ENCODE measurements around the gene TCF12. TPM values are rescaled to one million over a fixed set of nuclear protein-coding genes. Genes with fewer than 3 reads are reported as not detected.

TCF12 gene
- total RNA-seq, 1 donor from 2014 or later = 164 TPM

- Mint-ChIP-seq H3K4me3 (ENCODE audit: unreplicated experiment) (no peak overlapping the region), H3K27me3 (ENCODE audit: unreplicated experiment) (no peaks in the 10 kb centered on the region), H3K9me3 (ENCODE audit: unreplicated experiment) (no peaks in the 10 kb centered on the region), H3K36me3 (ENCODE audit: unreplicated experiment) (peaks cover 18% of the 10 kb centered on the region), H3K4me1 (ENCODE audit: unreplicated experiment) (peaks cover 33% of the 10 kb centered on the region), H3K27ac (ENCODE audit: unreplicated experiment) (no peak overlapping the region)
- no peak for DNase-seq (ENCODE audit: extremely low spot score, unreplicated experiment)
- TF ChIP-seq, protein P1, sequence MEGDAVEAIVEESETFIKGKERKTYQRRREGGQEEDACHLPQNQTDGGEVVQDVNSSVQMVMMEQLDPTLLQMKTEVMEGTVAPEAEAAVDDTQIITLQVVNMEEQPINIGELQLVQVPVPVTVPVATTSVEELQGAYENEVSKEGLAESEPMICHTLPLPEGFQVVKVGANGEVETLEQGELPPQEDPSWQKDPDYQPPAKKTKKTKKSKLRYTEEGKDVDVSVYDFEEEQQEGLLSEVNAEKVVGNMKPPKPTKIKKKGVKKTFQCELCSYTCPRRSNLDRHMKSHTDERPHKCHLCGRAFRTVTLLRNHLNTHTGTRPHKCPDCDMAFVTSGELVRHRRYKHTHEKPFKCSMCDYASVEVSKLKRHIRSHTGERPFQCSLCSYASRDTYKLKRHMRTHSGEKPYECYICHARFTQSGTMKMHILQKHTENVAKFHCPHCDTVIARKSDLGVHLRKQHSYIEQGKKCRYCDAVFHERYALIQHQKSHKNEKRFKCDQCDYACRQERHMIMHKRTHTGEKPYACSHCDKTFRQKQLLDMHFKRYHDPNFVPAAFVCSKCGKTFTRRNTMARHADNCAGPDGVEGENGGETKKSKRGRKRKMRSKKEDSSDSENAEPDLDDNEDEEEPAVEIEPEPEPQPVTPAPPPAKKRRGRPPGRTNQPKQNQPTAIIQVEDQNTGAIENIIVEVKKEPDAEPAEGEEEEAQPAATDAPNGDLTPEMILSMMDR (IDR thresholded peaks at IDR 0.05) = no peak
Observed at GRCh38 chr15:57124036-57124435, 205.6 kb downstream of the TCF12 start.

DNA sequence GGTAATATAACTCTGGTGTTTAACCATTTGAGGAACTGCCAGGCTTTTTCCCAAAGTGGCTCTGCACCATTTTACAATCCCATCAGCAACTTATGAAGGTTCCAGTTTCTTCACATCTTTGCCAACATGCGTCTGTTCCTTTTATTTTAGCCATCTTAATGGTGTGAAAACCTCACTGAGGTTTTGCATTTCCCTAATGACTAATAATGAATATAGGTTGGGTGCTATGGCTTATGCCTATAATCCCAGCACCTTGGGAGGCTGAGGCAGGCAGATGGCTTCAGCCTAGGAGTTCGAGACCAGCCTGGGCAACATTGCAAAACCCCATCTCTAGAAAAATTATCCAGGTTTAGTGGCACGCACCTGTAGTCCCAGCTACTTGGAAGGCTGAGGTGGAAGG lies 210.6 kb downstream of the TCF12 start:
- DNase-seq (ENCODE audit: extremely low spot score, unreplicated experiment) = no peak
- no peaks in the 10 kb centered on the region for H3K27me3 Mint-ChIP-seq (ENCODE audit: unreplicated experiment)
- H3K9me3 Mint-ChIP-seq (ENCODE audit: unreplicated experiment) = no peaks in the 10 kb centered on the region
- H3K27ac Mint-ChIP-seq (ENCODE audit: unreplicated experiment) = no peak overlapping the region
- no peak overlapping the region for H3K4me3 Mint-ChIP-seq (ENCODE audit: unreplicated experiment)
- TF ChIP-seq, protein P1 (IDR thresholded peaks at IDR 0.05) = no peak
- H3K4me1 Mint-ChIP-seq (ENCODE audit: unreplicated experiment) = peaks cover 10% of the 10 kb centered on the region
- peaks cover 15% of the 10 kb centered on the region for H3K36me3 Mint-ChIP-seq (ENCODE audit: unreplicated experiment)

- H3K36me3 Mint-ChIP-seq (ENCODE audit: unreplicated experiment) = peaks cover 10% of the 10 kb centered on the region
- no peak for DNase-seq (ENCODE audit: extremely low spot score, unreplicated experiment)
- no peaks in the 10 kb centered on the region for H3K27me3 Mint-ChIP-seq (ENCODE audit: unreplicated experiment)
- H3K4me3 Mint-ChIP-seq (ENCODE audit: unreplicated experiment) = no peak overlapping the region
- no peaks in the 10 kb centered on the region for H3K9me3 Mint-ChIP-seq (ENCODE audit: unreplicated experiment)
- TF ChIP-seq, protein P1 (IDR thresholded peaks at IDR 0.05) = no peak
- H3K4me1 Mint-ChIP-seq (ENCODE audit: unreplicated experiment) = peaks cover 25% of the 10 kb centered on the region
- H3K27ac Mint-ChIP-seq (ENCODE audit: unreplicated experiment) = no peak overlapping the region
Observed at GRCh38 chr15:57130956-57131355, 212.5 kb downstream of the TCF12 start.

GRCh38 chr15:57133127-57133968 lies 214.9 kb downstream of the TCF12 start:
- Mint-ChIP-seq H3K27me3 (ENCODE audit: unreplicated experiment) (no peaks in the 10 kb centered on the region), H3K36me3 (ENCODE audit: unreplicated experiment) (peaks cover 4% of the 10 kb centered on the region), H3K9me3 (ENCODE audit: unreplicated experiment) (no peaks in the 10 kb centered on the region), H3K4me3 (ENCODE audit: unreplicated experiment) (no peak overlapping the region), H3K4me1 (ENCODE audit: unreplicated experiment) (peaks cover 33% of the 10 kb centered on the region), H3K27ac (ENCODE audit: unreplicated experiment) (no peak overlapping the region)
- TF ChIP-seq, protein P1 (IDR thresholded peaks at IDR 0.05) = no peak
- DNase-seq (ENCODE audit: extremely low spot score, unreplicated experiment) = no peak

DNA sequence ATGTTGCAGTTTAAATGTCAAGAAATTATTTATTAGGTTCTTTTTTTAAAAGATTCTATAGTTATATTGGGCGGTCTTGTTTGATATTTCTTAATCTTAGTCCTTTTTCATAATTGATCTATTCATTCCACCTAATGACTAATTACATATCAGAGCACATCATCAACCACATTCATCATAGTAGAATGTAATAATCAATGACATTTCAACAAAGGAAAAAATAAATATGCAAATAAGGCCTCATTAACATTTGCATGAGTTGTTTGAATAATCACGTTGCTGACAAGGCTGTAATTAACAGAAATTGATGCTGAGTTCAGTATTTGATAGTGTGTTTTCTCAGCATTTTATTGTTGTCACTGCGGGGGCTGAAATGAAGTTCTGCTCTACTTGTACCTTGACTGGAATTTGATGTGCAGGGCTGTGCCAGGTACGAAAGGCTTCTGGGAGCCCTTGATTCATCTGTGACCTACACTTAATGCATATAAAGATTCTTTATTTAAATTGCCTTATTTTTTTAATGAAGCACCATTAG lies 215.7 kb downstream of the TCF12 start:
- Mint-ChIP-seq H3K4me3 (ENCODE audit: unreplicated experiment) (no peak overlapping the region), H3K27me3 (ENCODE audit: unreplicated experiment) (no peaks in the 10 kb centered on the region), H3K27ac (ENCODE audit: unreplicated experiment) (no peak overlapping the region), H3K4me1 (ENCODE audit: unreplicated experiment) (peaks cover 34% of the 10 kb centered on the region), H3K36me3 (ENCODE audit: unreplicated experiment) (no peaks in the 10 kb centered on the region), H3K9me3 (ENCODE audit: unreplicated experiment) (no peaks in the 10 kb centered on the region)
- TF ChIP-seq, protein P1 (IDR thresholded peaks at IDR 0.05) = no peak
- DNase-seq (ENCODE audit: extremely low spot score, unreplicated experiment) = no peak

Measured in osteocyte (in vitro differentiated cells).